D341Med (cell line): Measurements from ENCODE around the gene PCDH9.
A peak's percentile ranks its signal among the peaks of the same experiment; 100 is the strongest.
"Not testable (repeated sequence)": the region's sequence is repeated elsewhere in the genome, so short reads cannot be mapped to it uniquely, and the experiment has no call there.

Experiments used
- DNase-seq: peaks from one replicate; pipeline ENCODE4 v3.0.0; 2012; ENCODE audit warnings: low spot score

The PCDH9 gene

DNA sequence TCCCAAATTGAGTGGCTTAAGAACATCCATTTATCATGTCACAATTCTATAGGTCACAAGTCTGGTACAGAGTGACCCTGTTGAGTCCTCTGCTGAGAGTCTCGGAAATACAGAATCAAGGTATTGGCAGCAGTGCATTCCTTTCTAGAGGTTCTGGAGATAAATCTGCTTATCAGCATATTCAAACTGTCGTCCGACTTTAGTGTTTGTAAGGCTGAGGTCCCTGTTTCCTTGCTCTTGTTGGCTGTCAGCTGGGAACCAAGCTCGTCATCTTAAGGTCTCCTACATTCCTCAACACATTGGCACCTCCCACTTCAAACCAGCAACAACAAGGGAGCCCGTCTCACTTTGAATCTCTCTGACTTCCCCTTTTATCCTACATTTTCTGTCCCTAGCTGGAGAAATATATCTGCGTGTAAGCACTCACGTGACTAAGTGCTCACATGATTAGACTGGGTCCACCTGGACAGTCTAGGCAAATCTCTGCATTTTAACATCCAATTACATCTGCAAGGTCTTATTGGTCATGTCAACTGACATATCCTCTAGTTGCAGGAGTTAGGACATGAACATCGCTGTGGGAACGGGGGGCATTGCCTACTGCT, 886.8 kb downstream of the PCDH9 start:
- no peak for DNase-seq

DNA sequence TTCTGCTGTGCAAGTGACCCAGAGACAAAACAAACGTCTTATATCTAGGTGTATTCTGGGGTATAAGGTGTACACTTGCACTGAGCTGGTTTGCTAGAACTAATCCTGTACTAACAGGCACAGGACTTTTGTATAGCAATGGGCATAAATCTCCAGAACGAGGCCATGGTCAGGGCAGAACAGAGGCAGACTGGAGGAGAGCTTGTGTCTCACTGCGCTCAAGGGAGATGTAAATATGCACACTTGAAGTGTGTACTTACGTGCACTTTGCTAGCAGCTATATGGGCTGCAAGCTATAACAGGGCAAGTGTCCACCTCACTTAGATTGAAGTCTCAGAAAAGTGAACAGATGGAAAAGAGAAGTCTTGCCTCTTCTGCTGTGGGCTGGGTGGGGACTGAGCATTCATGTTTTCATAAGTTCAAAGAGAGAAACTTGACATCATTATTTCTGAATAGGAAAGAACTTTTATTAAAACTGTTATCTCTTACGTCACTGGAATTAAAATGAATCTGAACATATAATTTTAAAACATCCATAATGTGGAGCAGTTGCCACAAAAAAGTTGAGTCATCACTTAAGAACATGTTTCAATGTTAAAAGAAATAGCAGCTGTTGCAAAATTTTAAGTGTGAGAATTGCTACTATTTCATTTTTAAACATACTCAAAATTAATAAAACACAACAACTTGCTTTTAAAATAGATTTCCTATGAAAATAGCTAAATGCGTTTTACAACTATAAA, 888.3 kb downstream of the PCDH9 start:
- DNase-seq, result no peak

DNA sequence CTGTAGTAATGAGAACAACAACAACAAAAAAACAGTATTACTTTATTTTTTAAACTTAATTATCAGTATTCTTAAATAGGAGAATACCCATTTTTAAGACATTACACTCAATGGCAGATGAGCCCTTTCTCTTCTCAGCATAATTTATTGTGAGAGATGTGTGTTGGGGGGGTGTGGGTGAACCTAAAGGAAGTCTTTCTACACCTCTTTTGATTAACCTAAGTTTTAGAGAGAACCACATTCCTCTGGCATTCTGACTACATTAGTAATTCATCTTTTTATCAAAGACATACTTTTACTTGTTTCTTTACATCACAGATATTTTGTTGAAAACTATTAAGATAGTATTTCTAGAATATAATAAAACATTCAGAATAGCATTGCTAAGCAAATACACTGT, 890.9 kb downstream of the PCDH9 start:
- no peak for DNase-seq

DNA sequence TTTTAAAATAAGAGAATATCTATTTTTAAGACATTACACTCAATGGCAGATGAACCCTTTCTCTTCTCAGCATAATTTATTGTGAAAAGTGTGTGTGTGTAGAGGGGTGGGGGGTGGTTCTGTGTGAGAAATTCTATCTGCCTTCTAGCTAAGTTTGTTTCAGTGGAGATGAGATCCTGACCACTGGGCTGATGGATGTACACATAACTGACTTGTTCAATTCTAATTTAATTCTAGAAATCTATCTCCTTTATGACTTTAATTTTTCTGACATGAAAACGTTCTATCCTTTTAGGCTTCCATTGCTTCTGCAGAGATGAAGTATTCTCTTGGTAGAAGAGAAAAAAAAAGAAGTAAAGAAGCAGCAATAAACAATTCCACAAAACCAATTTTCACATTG, 891.6 kb downstream of the PCDH9 start:
- DNase-seq, result no peak

DNA sequence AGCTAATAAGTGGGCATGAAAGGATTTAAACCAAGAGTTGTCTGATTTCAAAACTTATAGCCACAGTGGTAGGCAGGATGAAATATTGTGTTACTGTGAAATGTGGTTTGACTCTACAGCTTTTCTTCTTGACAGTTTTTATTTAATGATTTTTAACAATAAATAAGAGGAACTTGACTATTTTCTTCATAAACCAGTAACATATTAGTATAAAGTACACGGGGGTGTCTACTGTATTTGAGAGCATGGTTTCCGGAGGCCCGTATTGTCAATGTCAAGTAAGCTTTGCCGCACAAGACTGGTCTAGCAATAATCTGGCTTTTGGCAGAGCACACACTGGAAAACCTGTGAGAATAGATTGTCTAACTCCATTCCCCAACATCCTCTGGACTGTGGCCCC, 894.5 kb downstream of the PCDH9 start:
- DNase-seq, result no peak

DNA sequence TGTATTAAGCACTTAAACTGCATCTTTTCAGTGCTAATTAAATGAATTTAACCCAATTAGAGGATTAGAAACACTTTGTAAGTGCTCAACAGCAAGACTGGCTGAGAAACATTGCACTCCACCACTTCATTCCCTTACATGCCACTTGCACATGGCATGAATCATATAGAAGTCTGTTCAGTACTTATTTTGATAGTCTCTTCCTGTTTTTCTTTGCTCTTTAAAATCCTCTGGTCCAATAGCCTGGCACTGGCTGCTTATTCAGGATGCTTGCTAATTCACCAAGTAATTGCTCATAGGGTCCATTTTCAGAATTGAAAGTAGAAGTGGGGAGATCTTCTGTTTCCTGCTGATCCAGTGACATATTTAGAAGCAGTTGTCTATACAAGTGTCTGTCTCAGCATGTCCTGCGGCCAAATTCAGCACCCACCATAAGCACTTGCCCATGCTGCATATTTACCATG, 900.1 kb downstream of the PCDH9 start:
- no peak for DNase-seq

DNA sequence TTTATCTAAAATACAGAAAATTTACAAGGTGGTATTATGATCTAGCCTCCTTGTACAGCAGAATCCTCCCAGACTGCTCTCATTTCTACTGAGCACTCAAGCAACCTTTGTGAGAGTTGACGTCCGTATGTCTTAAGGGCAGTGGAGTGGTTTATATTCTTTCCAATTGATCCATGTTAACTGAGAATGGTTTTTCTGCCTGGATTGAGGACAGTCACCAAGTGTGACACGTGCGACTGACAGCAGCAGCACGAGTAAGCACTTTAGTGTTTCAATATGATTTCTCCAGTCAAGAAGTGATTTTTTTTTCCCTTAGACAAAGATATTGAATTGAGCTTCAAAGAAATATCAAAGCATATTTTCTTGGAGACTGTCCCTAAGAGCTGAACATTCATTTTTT, 901.7 kb downstream of the PCDH9 start:
- DNase-seq, result no peak

DNA sequence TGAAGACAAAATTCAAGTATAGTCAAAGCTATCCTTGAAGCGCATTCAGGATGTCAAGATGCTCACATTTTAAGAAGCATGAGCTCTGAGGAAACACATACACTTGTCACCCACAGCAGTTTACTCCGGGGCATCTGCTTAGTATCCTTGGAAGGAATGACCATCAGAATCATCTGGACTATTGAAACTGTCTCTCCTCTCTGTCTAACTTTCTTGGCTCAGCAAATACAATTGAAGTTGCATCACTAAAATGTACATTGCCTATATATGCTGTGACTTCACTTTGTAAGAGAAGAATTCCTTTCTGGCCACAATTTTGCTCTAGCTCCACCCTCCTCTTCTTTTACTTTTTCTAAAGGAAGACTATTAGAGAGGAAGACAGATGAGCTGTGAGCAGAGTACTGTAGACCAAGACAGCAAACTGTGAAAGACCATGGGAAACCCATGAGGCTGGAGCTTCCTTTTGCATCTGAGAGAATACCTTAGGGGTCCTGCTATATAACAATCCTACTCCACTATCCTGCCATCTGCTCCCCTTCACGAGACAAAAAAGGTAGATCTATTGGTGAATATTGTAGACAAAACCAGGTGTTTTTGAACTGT, 906.3 kb downstream of the PCDH9 start:
- DNase-seq, result no peak

DNA sequence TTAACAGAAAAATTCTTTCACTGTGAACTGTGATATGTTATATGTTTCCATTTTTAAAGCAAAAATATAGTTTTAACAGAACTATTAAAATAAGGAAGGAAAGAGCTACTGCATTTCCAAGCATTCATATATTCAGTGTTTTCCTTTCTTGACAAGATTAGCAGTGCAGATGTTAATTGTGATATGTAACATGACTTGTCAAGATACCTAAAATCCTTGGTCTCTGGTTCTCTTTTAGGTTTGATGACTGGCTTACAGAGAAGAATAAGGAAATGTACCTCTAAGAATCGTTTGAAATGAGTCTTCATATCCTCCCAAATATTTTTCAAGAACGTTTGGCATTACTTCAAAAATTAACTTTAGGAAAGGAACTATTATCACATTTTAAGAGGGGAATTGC, 907.2 kb downstream of the PCDH9 start:
- DNase-seq, result no peak

DNA sequence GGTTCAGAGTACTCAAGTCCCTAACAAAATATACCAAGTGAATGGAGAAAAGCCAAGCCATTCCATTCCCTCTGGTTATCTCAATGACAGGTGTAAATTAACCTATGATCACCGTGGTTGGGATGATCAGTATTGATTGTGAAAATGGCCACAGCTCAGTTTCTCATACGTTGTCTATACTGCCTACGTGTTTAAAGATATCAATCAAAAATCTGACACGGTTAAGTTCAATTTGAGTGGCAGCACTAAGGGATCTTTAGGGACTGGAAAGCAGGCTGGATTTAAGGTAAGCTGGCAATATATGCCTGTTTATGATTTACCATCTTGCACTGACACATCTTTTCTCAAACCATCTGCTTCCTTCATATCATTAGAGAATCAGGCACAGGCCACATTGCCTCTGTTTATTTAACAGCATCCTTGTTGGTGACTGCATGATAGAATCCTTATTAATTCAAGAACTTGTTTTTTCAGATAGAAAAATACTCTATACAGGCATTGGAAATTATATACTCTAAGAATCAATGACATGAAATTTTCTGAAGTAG, 907.9 kb downstream of the PCDH9 start:
- no peak for DNase-seq

DNA sequence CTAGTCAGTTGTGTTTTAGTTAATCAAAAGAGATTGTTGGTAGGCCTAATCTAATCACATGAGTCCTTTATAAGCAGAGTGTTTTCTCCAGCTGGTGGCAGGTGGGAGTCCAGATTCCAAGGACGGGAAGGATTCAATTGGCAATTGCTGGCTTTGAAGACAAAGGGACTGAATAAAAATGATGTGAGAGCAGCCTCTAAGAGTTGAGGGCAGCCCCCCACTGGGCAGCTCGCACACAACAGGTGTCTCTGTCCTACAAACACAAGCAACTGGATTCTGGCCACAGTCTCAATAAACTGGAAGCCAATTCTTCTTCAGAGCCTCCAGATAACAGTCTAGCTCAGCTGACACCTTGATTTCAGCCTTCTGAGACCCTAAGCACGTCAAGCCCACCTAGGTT, 915.2 kb downstream of the PCDH9 start:
- no peak for DNase-seq

DNA sequence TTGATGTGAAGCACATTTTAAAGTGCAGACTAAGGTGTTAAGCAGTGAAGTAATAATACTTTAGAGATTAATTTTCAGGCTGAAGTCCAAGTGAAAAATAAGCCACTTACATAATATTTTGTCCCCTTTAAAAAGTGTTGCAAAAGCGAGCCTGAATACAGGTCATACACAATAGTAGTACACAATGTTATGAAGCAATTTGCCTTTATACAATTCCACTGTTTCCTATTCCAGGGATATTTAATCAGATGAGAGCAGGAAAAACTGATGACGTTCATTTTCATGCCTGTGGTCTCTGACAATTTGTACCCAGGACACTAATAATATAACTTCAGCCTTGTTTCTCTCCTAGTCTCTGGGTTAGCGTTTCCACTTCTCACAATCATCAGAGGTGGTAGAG, 916.7 kb downstream of the PCDH9 start:
- DNase-seq, result no peak

DNA sequence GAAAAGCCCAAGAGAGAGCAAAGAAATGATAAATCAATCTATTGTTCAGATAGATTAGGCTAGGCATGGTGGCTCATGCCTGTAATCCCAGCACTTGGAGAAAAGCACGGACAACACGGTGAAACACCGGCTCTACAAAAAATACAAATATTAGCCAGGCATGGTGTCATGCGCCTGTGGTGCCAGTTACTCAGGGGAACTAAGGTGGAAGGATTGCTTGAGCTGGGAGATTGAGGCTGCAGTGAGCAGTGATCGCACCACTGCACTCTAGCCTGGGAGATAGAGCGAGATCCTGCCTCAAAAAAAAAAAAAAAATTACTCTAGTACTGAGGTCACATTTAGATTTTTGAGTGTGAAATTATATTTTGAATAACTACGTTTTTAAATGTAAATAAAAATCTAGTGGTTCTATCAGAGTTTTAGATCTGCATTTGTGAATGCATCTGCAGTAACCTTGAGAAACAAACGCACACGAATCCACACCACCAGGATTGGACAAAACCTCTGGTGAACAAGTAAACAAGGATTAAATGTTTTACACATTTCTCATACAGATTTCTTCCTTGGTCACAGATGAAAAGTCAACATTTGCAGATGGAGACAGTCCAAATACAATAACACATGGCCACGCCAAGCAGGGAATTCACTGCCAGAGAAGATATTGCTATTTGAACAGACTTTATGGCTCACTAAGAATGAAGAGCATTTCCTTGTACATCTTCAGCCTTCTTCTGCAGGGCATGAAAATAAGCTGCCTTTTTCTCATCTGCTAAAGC, 917.6 kb downstream of the PCDH9 start:
- no peak for DNase-seq

DNA sequence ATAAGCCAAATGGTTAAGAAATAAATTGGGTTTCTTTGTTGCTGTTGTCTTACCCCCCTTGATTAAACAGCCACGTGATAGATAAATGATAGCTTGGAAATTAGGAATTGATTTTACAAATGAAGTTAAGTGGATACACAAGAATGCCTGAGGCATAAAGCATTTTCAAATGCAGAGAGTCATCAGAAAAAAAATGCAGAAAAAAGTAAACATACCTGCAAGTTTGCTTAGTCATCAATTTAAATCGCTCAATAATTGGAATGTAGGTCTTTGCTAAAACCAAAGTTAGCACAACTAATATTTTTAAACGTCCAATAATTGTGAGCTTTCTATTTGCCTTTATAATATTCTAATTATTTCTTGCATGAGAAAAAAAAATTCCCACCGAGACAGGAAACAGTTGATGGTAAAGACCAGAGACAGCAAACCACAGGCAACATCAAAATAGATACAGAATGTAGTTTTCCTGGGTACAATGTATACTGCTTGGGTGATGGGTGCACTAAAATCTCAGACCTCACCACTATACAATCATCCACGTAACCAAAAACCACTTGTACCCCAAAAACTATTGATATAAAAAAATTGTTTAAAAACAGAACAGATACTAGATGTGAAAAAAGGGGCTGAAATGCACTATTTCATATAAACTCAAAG, 924.0 kb downstream of the PCDH9 start:
- DNase-seq, result no peak

DNA sequence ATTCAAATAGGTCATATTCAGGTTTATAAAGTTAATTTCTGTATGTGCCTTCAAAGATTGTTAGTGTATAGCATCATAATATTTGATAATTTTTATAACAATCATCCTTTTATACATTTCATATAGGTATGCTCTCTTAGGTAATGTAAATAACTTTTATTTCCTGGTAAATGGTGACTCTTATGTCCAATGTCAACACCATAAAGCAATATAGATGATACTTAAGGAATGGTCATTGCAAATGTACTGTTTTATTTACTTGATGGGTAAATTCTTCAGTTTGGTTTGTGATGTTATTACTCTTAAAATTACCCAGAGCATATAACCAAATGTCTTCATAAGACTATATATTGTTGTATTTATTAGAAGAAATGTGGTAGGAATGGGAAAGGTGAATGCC, 928.7 kb downstream of the PCDH9 start:
- DNase-seq, result no peak

DNA sequence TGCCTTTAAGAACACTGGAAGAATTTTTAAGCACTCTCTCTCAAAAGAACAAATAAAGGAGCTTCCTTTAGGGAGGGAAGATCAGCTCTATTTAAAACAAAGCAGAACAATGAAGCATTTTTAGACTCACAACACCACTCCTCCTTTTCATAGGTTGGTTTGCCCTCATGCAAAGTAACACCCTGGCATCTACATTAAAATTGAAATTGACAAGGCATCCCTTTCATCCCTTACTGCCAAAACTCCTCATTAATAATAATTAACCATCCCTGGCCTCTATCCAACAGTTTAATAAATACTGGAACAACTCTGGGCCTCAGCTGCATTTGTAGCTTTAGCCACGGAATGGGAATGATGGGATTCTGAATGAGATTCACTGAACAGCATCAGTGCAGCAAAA, 929.1 kb downstream of the PCDH9 start:
- no peak for DNase-seq

DNA sequence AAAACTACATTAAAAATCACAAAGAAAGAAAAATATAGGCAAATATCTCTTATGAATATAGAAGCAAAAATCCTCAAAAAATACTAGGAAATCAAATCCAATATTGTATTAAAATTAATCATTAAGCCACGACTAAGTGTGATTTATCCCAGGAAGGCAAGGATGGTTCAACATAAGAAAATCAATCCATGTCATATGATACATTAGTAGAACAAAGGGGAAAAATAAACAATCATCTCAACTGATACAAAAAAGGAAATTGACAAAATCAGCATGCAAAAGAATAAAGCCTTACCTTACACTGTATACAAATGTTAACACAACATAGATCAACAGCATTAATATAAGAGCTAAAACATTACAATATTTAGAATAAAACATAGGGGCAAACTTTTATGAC, 933.3 kb downstream of the PCDH9 start:
- DNase-seq, result no peak

DNA sequence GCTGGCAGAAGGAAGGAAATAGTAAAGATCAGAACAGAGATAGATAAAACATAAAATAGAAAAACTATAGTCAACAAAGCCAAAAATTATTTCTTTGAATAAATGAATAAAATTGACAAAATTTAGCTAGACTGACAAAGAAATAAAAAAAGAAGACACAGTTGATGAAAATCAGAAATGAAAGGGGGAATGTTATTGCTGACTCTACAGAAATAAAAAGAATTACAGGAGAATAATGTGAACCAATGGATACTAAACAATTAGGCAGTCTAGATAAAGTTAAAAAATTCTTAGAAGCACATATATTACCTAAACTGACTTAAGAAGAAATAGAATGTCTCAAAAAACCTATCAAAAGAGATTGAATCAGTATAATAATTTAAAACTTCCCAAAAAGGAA, 933.8 kb downstream of the PCDH9 start:
- no peak for DNase-seq

DNA sequence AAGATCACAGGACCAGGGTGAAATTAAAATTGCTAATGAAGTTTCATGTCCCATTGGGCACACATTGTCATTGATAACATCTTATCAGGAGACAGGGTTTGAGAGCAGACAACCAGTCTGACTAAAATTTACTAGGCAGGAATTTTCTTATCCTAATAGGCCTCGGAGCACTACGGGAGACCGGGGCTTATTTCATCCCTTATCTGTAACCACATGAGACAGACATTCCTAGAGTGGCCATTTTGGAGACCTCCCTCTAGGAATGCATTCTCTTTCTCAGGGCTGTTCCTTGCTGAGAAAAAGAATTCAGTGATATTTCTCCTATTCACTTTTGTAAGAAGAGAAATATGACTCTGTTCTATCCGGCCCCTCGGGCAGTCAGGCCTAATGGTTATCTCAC, 943.3 kb downstream of the PCDH9 start:
- not testable (repeated sequence) for DNase-seq

DNA sequence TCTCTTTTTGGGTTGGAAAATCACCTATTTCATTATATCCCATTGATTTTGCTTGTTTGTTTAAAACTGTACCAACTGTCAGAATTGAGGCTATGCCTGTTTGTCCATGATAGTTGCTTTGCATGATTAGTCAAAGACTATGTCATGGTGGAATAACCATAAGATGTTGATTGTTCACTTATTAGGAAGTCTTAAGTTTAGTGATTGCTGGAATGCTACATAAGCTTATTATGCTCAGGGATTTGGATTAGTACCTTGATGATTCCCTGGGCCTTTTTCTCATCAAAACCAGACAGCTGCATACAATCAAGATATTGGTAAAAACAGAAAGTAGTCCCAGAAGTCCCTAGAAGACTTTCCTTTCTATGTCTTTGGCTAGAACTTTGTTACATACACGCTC, 954.7 kb downstream of the PCDH9 start:
- DNase-seq, result peak; percentile 43

DNA sequence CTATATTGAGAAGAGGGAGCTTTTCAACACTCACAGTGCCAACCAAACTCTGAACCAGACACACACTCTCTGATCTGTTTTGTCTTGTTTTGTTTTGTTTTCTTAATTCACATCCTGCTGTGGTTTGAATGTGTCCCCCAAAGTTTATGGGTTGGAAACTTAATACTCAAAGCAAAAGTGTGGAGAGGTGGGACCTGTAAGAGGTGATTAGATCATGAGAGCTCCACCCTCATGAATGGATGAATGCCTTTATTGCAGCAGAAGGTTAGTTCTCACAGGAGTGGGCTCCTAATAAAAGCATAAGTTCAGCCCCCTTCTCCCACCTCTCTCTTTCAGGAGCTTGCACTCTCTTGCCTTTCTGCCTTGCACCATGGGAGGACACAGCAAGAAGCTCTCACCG, 957.1 kb downstream of the PCDH9 start:
- DNase-seq, result no peak

DNA sequence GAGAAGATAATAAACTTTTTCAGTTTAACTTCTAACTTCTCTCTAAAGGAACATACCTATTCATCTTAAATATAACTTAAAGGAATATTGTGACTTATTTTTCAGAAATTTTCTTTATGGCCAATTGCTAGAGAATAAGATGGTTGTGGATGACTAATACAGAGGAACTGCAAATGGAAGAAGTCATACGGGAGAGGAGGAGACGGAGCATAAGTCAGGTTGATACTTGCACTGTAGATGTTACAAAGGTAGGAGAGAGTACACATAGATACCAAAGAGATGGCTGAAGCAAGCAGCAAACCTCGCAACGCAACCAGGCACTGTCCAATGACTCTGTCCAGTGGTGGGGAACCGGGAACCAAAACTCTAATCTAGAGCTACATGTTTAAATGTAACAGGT, 963.4 kb downstream of the PCDH9 start:
- DNase-seq, result no peak
